Neural progenitor cell (in vitro differentiated cells): ENCODE data around the gene TACC3.

Experiments
- EZH2 ChIP-seq: fragments of 200-600 bp; sonication (generic); IDR thresholded peaks from 2 replicates; pipeline ENCODE4 v1.6.1; 2017; ENCODE audit warnings: antibody characterized with exemption, mild to moderate bottlenecking, moderate library complexity
- EZH2phosphoT487 ChIP-seq: fragments of 200-600 bp; sonication (generic); IDR thresholded peaks from 2 replicates; pipeline ENCODE4 v1.6.1; 2017; ENCODE audit warnings: antibody characterized with exemption
- TF ChIP-seq, protein P1 (sequence below): fragments of 200-600 bp; sonication (generic); IDR thresholded peaks from 2 replicates; pipeline ENCODE4 v1.5.1; 2017; ENCODE audit warnings: antibody characterized with exemption, mild to moderate bottlenecking

- TF ChIP-seq, protein P1, sequence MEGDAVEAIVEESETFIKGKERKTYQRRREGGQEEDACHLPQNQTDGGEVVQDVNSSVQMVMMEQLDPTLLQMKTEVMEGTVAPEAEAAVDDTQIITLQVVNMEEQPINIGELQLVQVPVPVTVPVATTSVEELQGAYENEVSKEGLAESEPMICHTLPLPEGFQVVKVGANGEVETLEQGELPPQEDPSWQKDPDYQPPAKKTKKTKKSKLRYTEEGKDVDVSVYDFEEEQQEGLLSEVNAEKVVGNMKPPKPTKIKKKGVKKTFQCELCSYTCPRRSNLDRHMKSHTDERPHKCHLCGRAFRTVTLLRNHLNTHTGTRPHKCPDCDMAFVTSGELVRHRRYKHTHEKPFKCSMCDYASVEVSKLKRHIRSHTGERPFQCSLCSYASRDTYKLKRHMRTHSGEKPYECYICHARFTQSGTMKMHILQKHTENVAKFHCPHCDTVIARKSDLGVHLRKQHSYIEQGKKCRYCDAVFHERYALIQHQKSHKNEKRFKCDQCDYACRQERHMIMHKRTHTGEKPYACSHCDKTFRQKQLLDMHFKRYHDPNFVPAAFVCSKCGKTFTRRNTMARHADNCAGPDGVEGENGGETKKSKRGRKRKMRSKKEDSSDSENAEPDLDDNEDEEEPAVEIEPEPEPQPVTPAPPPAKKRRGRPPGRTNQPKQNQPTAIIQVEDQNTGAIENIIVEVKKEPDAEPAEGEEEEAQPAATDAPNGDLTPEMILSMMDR: no peak
- TF ChIP-seq EZH2 (no peak), EZH2phosphoT487 (no peak)
Measured at GRCh38 chr4:1792832-1793495, 71.6 kb downstream of the TACC3 start, which contains the start of gene FGFR3.
